H1 (cell line): ENCODE results near the gene LHX5. TPM values are rescaled to one million over a fixed set of nuclear protein-coding genes. Genes with fewer than 3 reads are reported as not detected.

Experiments
- CTCF ChIA-PET: fragments of 300-600 bp; sonication (Branson Sonifier 250); formaldehyde crosslinking; loops from one replicate; lab custom pipeline; 2021; ENCODE audit not compliant: partially characterized antibody; lab: Charles Lee
- POLR2A ChIA-PET: fragments of 300-600 bp; sonication (Branson Sonifier 250); formaldehyde crosslinking; loops from one replicate; lab custom pipeline; 2021; ENCODE audit warnings: inconsistent platforms; ENCODE audit not compliant: partially characterized antibody; lab: Charles Lee
- DNase-seq, 2 experiments: peaks; one replicate each; pipeline versions ENCODE4 v3.0.0 to v3.0.0-alpha.2; 2010 to 2022; ENCODE audit warnings: low spot score in 2 of 2, low read depth in 1 of 2, mixed read lengths in 1 of 2
- FAIRE-seq: peaks from 2 replicates; lab custom pipeline; 2011; peaks lifted over from hg19 to GRCh38; lab: Jason Lieb, UNC
- H2AFZ ChIP-seq: 2 replicates; pipeline ENCODE4 v1.8.1; 2012; ENCODE audit warnings: low read length, inconsistent platforms
- H2AK5ac ChIP-seq: 2 replicates; pipeline ENCODE4 v1.6.1; 2013; ENCODE audit warnings: low read depth, low read length
- H2BK120ac ChIP-seq: replicated peaks from 2 replicates; pipeline ENCODE3; 2013; ENCODE audit warnings: low read depth, low read length, inconsistent platforms
- H2BK12ac ChIP-seq: 2 replicates; pipeline ENCODE4 v1.6.1; 2013; ENCODE audit warnings: low read depth, low read length
- H2BK15ac ChIP-seq: 2 replicates; pipeline ENCODE4 v1.6.1; 2013; ENCODE audit warnings: low read length
- H2BK20ac ChIP-seq: 2 replicates; pipeline ENCODE4 v1.6.1; 2013; ENCODE audit warnings: low read length
- H2BK5ac ChIP-seq: 2 replicates; pipeline ENCODE4 v1.6.1; 2013; ENCODE audit warnings: low read depth, low read length
- H3K14ac ChIP-seq: 2 replicates; pipeline ENCODE4 v1.6.1; 2013; ENCODE audit warnings: inconsistent platforms; ENCODE audit not compliant: insufficient read length
- H3K18ac ChIP-seq: 2 replicates; pipeline ENCODE4 v1.6.1; 2013; ENCODE audit warnings: low read length; ENCODE audit errors: extremely low read depth
- H3K23ac ChIP-seq: 2 replicates; pipeline ENCODE4 v1.6.1; 2013; ENCODE audit warnings: inconsistent platforms; ENCODE audit not compliant: insufficient read length
- H3K23me2 ChIP-seq: 2 replicates; pipeline ENCODE4 v1.6.1; 2013; ENCODE audit warnings: low read depth, low read length
- H3K27ac ChIP-seq: 2 replicates; pipeline ENCODE4 v1.6.1; 2011; ENCODE audit warnings: low read depth, low read length, inconsistent platforms
- H3K27me3 ChIP-seq, 4 experiments: replicated peaks in 1 of 4; 1 replicate in 1 of 4; 2 replicates in 3 of 4; pipeline versions ENCODE4 v1.6.1 to v1.8.1; 2011 to 2013; ENCODE audit warnings: low read length in 3 of 4, mild to moderate bottlenecking in 3 of 4, inconsistent platforms in 2 of 4, mixed read lengths in 2 of 4, moderate library complexity in 1 of 4; ENCODE audit not compliant: control insufficient read depth in 3 of 4, insufficient read depth in 3 of 4; ENCODE audit errors: extremely low read depth in 1 of 4
- H3K36me3 ChIP-seq, 4 experiments: 2 replicates each; pipeline versions ENCODE4 v1.6.1 to v1.8.1; 2011 to 2013; ENCODE audit warnings: mild to moderate bottlenecking in 4 of 4, low read length in 3 of 4, moderate library complexity in 2 of 4, control low read depth in 1 of 4, inconsistent platforms in 1 of 4; ENCODE audit not compliant: insufficient read depth in 4 of 4, control insufficient read depth in 2 of 4
- H3K4ac ChIP-seq: replicated peaks from 2 replicates; pipeline ENCODE3; 2013; ENCODE audit warnings: low read length, low read depth, mixed read lengths, inconsistent platforms; ENCODE audit not compliant: insufficient read length
- H3K4me1 ChIP-seq, 4 experiments: replicated peaks in 1 of 4; 1 replicate in 1 of 4; 2 replicates in 3 of 4; pipeline versions ENCODE4 v1.6.1 to v1.8.1; 2011 to 2013; ENCODE audit warnings: low read length in 3 of 4, inconsistent platforms in 2 of 4, mixed read lengths in 1 of 4; ENCODE audit not compliant: insufficient read depth in 4 of 4, control insufficient read depth in 3 of 4
- H3K4me2 ChIP-seq, 2 experiments: 2 replicates each; pipeline versions ENCODE4 v1.6.1 to v1.8.1; 2011 to 2013; ENCODE audit warnings: low read depth in 2 of 2, low read length in 2 of 2, control low read depth in 1 of 2, inconsistent platforms in 1 of 2, mild to moderate bottlenecking in 1 of 2; ENCODE audit not compliant: insufficient read depth in 1 of 2
- H3K4me3 ChIP-seq, 4 experiments: fragments of 200-600, 300-600 bp in 1 of 4; sonication (generic), shearing (Covaris generic), sonication (Bioruptor Twin) in 1 of 4; 2 replicates each; pipeline versions ENCODE4 v1.5.1 to v1.8.1; 2011 to 2016; ENCODE audit warnings: low read length in 4 of 4, low read depth in 3 of 4, control low read depth in 2 of 4, inconsistent platforms in 2 of 4, mild to moderate bottlenecking in 2 of 4, mixed read lengths in 1 of 4, moderate library complexity in 1 of 4; ENCODE audit not compliant: insufficient read depth in 2 of 4; ENCODE audit errors: extremely low read depth in 1 of 4
- H3K56ac ChIP-seq: replicated peaks from 2 replicates; pipeline ENCODE3; 2013; ENCODE audit warnings: low read depth, mild to moderate bottlenecking, mixed read lengths, low read length, inconsistent platforms; ENCODE audit not compliant: insufficient read length
- H3K79me1 ChIP-seq: 2 replicates; pipeline ENCODE4 v1.6.1; 2013; ENCODE audit warnings: low read depth, low read length, control low read depth
- H3K79me2 ChIP-seq, 2 experiments: 2 replicates each; pipeline versions ENCODE4 v1.6.1 to v1.8.1; 2012 to 2013; ENCODE audit warnings: low read length in 2 of 2, mild to moderate bottlenecking in 2 of 2, inconsistent platforms in 1 of 2; ENCODE audit not compliant: insufficient read depth in 2 of 2, control insufficient read depth in 1 of 2
- H3K9ac ChIP-seq, 4 experiments: replicated peaks in 1 of 4; 1 replicate in 1 of 4; 2 replicates in 3 of 4; pipeline versions ENCODE4 v1.6.1 to v1.8.1; 2011 to 2013; ENCODE audit warnings: low read depth in 3 of 4, low read length in 3 of 4, control low read depth in 2 of 4, mild to moderate bottlenecking in 2 of 4, moderate library complexity in 2 of 4, inconsistent platforms in 1 of 4; ENCODE audit errors: extremely low read depth in 1 of 4
- H3K9me3 ChIP-seq, 2 experiments: 2 replicates each; pipeline versions ENCODE4 v1.6.1 to v1.8.1; 2012 to 2013; ENCODE audit warnings: mild to moderate bottlenecking in 2 of 2, moderate library complexity in 2 of 2, control low read depth in 1 of 2, inconsistent platforms in 1 of 2, low read depth in 1 of 2, low read length in 1 of 2, mixed read lengths in 1 of 2; ENCODE audit not compliant: insufficient read depth in 2 of 2
- H4K20me1 ChIP-seq, 2 experiments: replicated peaks in 1 of 2; 2 replicates each; pipeline versions ENCODE3 to v1.8.1; 2011 to 2013; ENCODE audit warnings: inconsistent platforms in 2 of 2, low read length in 2 of 2, mild to moderate bottlenecking in 1 of 2; ENCODE audit not compliant: insufficient read depth in 2 of 2, control insufficient read depth in 1 of 2
- H4K5ac ChIP-seq: 2 replicates; pipeline ENCODE4 v1.6.1; 2013; ENCODE audit warnings: low read length, low read depth, mixed read lengths, inconsistent platforms; ENCODE audit not compliant: insufficient read length
- H4K8ac ChIP-seq: 2 replicates; pipeline ENCODE4 v1.8.0; 2013; ENCODE audit warnings: mild to moderate bottlenecking, moderate library complexity, low read length, inconsistent platforms; ENCODE audit not compliant: insufficient read depth; ENCODE audit errors: extremely low read depth
- H4K91ac ChIP-seq: replicated peaks from 2 replicates; pipeline ENCODE3; 2013; ENCODE audit warnings: low read length, mixed read lengths, inconsistent platforms; ENCODE audit not compliant: insufficient read length
- ASH2L ChIP-seq: fragments of 200-600, 300-600 bp; sonication (generic); IDR thresholded peaks from one replicate; pipeline ENCODE4 v1.7.1; 2017; ENCODE audit warnings: low read length
- CBX5 ChIP-seq: fragments of 300-800, 300-1000 bp; sonication (generic); IDR thresholded peaks from 2 replicates; pipeline ENCODE4 v1.7.1; 2016; ENCODE audit warnings: antibody characterized with exemption, low read length, low read depth
- JUN ChIP-seq: IDR thresholded peaks from 2 replicates; pipeline ENCODE4 v1.6.1; 2011; ENCODE audit warnings: low read depth, mild to moderate bottlenecking, improper control_type of control experiment, low read length
- JUND ChIP-seq: IDR thresholded peaks from 2 replicates; pipeline ENCODE4 v1.6.1; 2011; ENCODE audit warnings: mild to moderate bottlenecking, improper control_type of control experiment, low read length
- KDM4A ChIP-seq: IDR thresholded peaks from one replicate; pipeline ENCODE4 v1.7.1; 2012; ENCODE audit warnings: low read depth, mild to moderate bottlenecking, moderate library complexity, low read length, inconsistent platforms; ENCODE audit not compliant: severe bottlenecking
- KDM5A ChIP-seq: fragments of 200-600 bp; IDR thresholded peaks from 2 replicates; pipeline ENCODE4 v1.7.1; 2012; ENCODE audit warnings: mild to moderate bottlenecking, low read length, inconsistent platforms, mixed read lengths
- RBBP5 ChIP-seq: IDR thresholded peaks from 2 replicates; pipeline ENCODE4 v1.7.1; 2012; ENCODE audit warnings: low read depth, mild to moderate bottlenecking, inconsistent platforms, low read length, moderate library complexity, borderline replicate concordance
- RFX5 ChIP-seq: IDR thresholded peaks from 2 replicates; pipeline ENCODE4 v1.6.1; 2011; ENCODE audit warnings: low read depth, low read length, improper control_type of control experiment, borderline replicate concordance
- SP2 ChIP-seq: IDR thresholded peaks from 2 replicates; pipeline ENCODE4 v1.6.1; 2012; ENCODE audit warnings: mild to moderate bottlenecking, low read length, inconsistent platforms
- WGBS, 2 experiments: shearing (Covaris generic) in 1 of 2; methylation state at CpG; one replicate each; pipeline versions ENCODE4 v1.1.6 to v1.1.7; 2013 to 2015; ENCODE audit warnings: low lambda C conversion rate in 2 of 2, mixed read lengths in 2 of 2, inconsistent platforms in 1 of 2, low coverage in 1 of 2, missing lambda C conversion rate in 1 of 2; ENCODE audit not compliant: insufficient replicate concordance in 2 of 2, insufficient coverage in 1 of 2, insufficient read length in 1 of 2; ENCODE audit errors: extremely low coverage in 1 of 2, missing lambda C conversion rate in 1 of 2; 5-methylcytosine and 5-hydroxymethylcytosine counted together
- polyA plus RNA-seq, 7 experiments: library from polyadenylated mRNA; depleted of rRNA in 3 of 7; stranded (reverse) in 5 of 7; unstranded in 2 of 7; fragments of >200 nt in 5 of 7; fragments of 200-250 nt in 2 of 7; gene quantifications; 1 replicate in 5 of 7; 2 replicates in 1 of 7; 4 replicates in 1 of 7; pipeline versions ENCODE4 v1.2.1 to v1.2.3, GENCODE V29; 2011 to 2013; ENCODE audit warnings: missing spikeins in 2 of 7, mixed read lengths in 2 of 7
- total RNA-seq: library from RNA; stranded (reverse); fragmentation: NEBNext Ultra II Directional; extraction: Animal tissue kit (Norgen Biotek cat#: 25700); gene quantifications from 2 replicates; pipeline ENCODE4 v1.2.1, GENCODE V29; 2021
- TF ChIP-seq, protein P1 (sequence below): IDR thresholded peaks from 2 replicates; pipeline ENCODE4 v1.6.1; 2012; ENCODE audit warnings: inconsistent platforms
- TF ChIP-seq, protein P2 (sequence below): IDR thresholded peaks from 2 replicates; pipeline ENCODE4 v1.6.1; 2012; ENCODE audit warnings: inconsistent platforms

LHX5 gene
- total and polyA plus RNA-seq, 2 of the 8 experiments (the other 6 are each of a cell fraction or from before 2014, with no cell fraction given): 0.47 to 1.1 TPM

DNA sequence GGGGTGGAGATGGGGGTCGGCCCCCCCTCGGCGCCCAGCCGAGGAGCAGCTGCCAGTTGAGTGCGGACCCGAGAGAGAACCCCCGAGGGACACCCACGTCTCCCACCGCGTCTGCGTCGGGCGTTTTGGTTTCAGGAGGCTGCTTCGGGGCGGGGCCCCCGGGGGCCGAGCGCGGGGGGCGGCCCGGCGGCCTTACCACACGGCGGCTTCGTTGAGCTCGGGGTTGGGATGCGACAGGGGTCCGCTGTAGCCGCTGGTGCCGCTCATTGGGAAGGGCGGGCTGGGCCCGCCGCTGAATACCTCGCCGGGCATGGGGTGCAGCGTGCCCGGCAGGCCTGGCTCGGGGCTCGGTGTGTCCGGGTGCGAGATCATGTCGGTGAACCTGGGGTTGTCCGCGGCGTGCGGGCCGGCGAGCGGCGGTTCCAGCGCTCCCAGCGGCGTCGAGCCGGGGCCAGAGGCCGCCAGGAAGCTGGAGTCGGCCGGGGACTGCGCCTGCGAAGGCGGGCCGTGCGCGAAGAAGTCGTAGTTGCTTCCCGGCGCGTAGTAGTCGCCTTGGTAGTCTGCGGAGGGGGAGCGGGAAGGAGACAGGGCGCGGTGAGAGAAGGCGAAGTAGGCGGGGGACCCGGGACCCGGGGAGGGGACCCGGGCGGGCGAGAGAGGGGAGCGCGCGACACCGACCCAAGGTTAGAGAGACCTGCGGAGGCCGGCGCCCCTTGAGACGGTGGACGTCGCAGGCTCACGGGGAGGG is 8.5 kb downstream of the LHX5 start:
- Histone ChIP-seq H2AK5ac (no peak overlapping the region), H3K36me3 (peaks cover 3 to 51% (median 7%) of the 10 kb centered on the region in 4 experiments; a peak in 5 of 8 replicates), H3K4me3 (peak overlapping the region; percentile 22 to 66 (median 48)), H2BK12ac (peak overlapping the region; percentile 68; the same call in 1 of the 2 replicates), H3K4ac (no peak overlapping the region), H3K27ac (no peak overlapping the region), H3K79me1 (no peaks in the 10 kb centered on the region), H3K9me3 (no peaks in the 10 kb centered on the region), H3K14ac (no peak overlapping the region), H3K27me3 (peaks cover 59 to 67% (median 61%) of the 10 kb centered on the region in 4 experiments), H4K20me1 (peaks cover 8 to 12% of the 10 kb centered on the region in 2 experiments), H3K9ac (no peak overlapping the region), H3K18ac (peak overlapping the region; percentile 38), H4K5ac (no peak overlapping the region), H3K4me1 (peaks cover 4 to 41% (median 30%) of the 10 kb centered on the region in 4 experiments), H2BK20ac (no peak overlapping the region), H4K8ac (peak overlapping the region; percentile 72), H2BK120ac (no peak overlapping the region), H3K79me2 (no peaks in the 10 kb centered on the region), H2AFZ (no peak overlapping the region), H2BK5ac (no peak overlapping the region), H2BK15ac (0 out of 2 replicates have a peak overlapping the region, but pooled peaks have one; percentile 61), H3K23ac (no peak overlapping the region), H3K56ac (no peak overlapping the region), H3K4me2 (peak overlapping the region; percentile 69 to 93), H3K23me2 (peaks cover 10% of the 10 kb centered on the region; the same call in 1 of the 2 replicates), H4K91ac (no peak overlapping the region)
- no peak for FAIRE-seq
- POLR2A ChIA-PET: interaction anchor here (0.7 to 1.3 kb wide), 2 partner anchors 14 to 20 kb away, joined by 3 to 5 read pairs; no protein-coding TSS in a partner anchor
- CTCF ChIA-PET: interaction anchor here (0.7 to 8.0 kb wide), 18 partner anchors 8 to 284 kb away, joined by 3 to 82 read pairs (median 4); partner anchors contain the start of gene LHX5
- WGBS, 2 experiments: 4% methylated on average over 53 of the region's 91 CpGs; no CpG with 5 or more reads in 1 of the 2 experiments
- DNase-seq: peak in 1 of 2 experiments; percentile 75
- TF ChIP-seq ASH2L (peak; percentile 33), CBX5 (no peak), KDM5A (no peak), KDM4A (peak; percentile 16), RBBP5 (0 out of 2 replicates have a peak, but pooled peaks have one; percentile 6), JUN (no peak), RFX5 (no peak), SP2 (no peak), JUND (no peak)
- TF ChIP-seq, protein P1, sequence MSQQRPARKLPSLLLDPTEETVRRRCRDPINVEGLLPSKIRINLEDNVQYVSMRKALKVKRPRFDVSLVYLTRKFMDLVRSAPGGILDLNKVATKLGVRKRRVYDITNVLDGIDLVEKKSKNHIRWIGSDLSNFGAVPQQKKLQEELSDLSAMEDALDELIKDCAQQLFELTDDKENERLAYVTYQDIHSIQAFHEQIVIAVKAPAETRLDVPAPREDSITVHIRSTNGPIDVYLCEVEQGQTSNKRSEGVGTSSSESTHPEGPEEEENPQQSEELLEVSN: peak; percentile 71
- TF ChIP-seq, protein P2, sequence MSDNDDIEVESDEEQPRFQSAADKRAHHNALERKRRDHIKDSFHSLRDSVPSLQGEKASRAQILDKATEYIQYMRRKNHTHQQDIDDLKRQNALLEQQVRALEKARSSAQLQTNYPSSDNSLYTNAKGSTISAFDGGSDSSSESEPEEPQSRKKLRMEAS: peak; percentile 48; the same call in 1 of the 2 replicates
